Measurements from ENCODE around the gene TBC1D22A.

TBC1D22A gene

DNA sequence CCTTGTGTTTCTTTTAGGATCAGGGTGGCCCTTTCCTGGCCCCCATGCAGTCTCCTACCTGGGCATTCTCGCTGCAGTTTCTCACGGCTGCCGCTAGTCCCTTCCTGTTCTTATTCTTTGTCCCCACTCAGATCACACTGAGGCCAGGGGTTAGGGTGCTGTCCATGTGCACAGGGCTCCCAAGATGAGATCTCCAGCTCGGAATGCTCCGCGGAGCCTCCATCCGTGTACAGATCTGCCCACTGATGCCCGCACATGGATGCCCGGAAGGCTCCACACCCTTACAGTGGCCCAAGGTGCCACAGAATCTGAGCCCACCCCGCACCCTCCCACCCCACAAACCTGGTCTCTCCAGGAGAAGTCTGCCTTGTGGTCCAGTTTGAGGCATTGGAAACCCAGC is 457.3 kb downstream of the TBC1D22A start:
- H4K20me1 ChIP-seq (ENCODE audit: insufficient read depth, low read length): no peaks in the 10 kb centered on the region
- no peaks in the 10 kb centered on the region for H3F3A ChIP-seq (ENCODE audit: insufficient read depth, low read length)
- no peak overlapping the region for H3K9ac ChIP-seq (ENCODE audit: low read length)
- H3K9me2 ChIP-seq (ENCODE audit: low read depth, low read length): no peaks in the 10 kb centered on the region
- H3K4me1 ChIP-seq (ENCODE audit: insufficient read depth, low read length, severe bottlenecking): no peaks in the 10 kb centered on the region
- no peak overlapping the region for H3K4me2 ChIP-seq (ENCODE audit: low read length)
- no peaks in the 10 kb centered on the region for H3K27me3 ChIP-seq (ENCODE audit: insufficient read depth, low read length)
- no peaks in the 10 kb centered on the region for H3K36me3 ChIP-seq (ENCODE audit: insufficient read depth, low read length)
- H2AFZ ChIP-seq (ENCODE audit: low read length): no peak overlapping the region
- H3K4me3 ChIP-seq (ENCODE audit: low read depth, low read length, poor library complexity, severe bottlenecking): no peak overlapping the region
- no peak for TF ChIP-seq EZH2 (IDR thresholded peaks at IDR 0.05; ENCODE audit: borderline replicate concordance, low read length)
- TF ChIP-seq, protein P1, sequence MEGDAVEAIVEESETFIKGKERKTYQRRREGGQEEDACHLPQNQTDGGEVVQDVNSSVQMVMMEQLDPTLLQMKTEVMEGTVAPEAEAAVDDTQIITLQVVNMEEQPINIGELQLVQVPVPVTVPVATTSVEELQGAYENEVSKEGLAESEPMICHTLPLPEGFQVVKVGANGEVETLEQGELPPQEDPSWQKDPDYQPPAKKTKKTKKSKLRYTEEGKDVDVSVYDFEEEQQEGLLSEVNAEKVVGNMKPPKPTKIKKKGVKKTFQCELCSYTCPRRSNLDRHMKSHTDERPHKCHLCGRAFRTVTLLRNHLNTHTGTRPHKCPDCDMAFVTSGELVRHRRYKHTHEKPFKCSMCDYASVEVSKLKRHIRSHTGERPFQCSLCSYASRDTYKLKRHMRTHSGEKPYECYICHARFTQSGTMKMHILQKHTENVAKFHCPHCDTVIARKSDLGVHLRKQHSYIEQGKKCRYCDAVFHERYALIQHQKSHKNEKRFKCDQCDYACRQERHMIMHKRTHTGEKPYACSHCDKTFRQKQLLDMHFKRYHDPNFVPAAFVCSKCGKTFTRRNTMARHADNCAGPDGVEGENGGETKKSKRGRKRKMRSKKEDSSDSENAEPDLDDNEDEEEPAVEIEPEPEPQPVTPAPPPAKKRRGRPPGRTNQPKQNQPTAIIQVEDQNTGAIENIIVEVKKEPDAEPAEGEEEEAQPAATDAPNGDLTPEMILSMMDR (IDR thresholded peaks at IDR 0.05; ENCODE audit: low read length): no peak
- no peak overlapping the region for H3K27ac ChIP-seq (ENCODE audit: low read depth, low read length, poor library complexity, severe bottlenecking)
- no peaks in the 10 kb centered on the region for H3K9me3 ChIP-seq (ENCODE audit: low read length)
- H3K79me2 ChIP-seq (ENCODE audit: insufficient read depth, low read length): no peaks in the 10 kb centered on the region

DNA sequence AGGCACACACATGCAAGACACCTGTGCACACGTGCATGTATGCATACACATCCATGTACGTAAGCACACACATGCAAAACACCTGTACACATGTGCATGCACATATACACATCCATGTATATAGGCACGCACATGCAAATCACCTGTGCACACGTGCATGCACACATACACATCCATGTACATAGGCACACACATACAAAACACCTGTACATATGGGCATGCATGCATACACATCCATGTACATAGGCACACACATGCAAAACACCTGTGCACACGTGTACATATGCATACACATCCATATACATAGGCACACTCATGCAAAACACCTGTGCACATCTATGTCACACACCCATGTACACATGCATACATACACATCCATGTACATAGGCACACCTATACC is 458.3 kb downstream of the TBC1D22A start:
- no peaks in the 10 kb centered on the region for H3K9me2 ChIP-seq (ENCODE audit: low read depth, low read length)
- H3K36me3 ChIP-seq (ENCODE audit: insufficient read depth, low read length): no peaks in the 10 kb centered on the region
- H3F3A ChIP-seq (ENCODE audit: insufficient read depth, low read length): no peaks in the 10 kb centered on the region
- no peaks in the 10 kb centered on the region for H3K79me2 ChIP-seq (ENCODE audit: insufficient read depth, low read length)
- no peaks in the 10 kb centered on the region for H4K20me1 ChIP-seq (ENCODE audit: insufficient read depth, low read length)
- no peaks in the 10 kb centered on the region for H3K4me1 ChIP-seq (ENCODE audit: insufficient read depth, low read length, severe bottlenecking)
- H3K4me3 ChIP-seq (ENCODE audit: low read depth, low read length, poor library complexity, severe bottlenecking): no peak overlapping the region
- no peak for TF ChIP-seq EZH2 (IDR thresholded peaks at IDR 0.05; ENCODE audit: borderline replicate concordance, low read length)
- TF ChIP-seq, protein P1 (IDR thresholded peaks at IDR 0.05; ENCODE audit: low read length): no peak
- no peak overlapping the region for H3K4me2 ChIP-seq (ENCODE audit: low read length)
- H3K27ac ChIP-seq (ENCODE audit: low read depth, low read length, poor library complexity, severe bottlenecking): no peak overlapping the region
- no peak overlapping the region for H2AFZ ChIP-seq (ENCODE audit: low read length)
- no peaks in the 10 kb centered on the region for H3K27me3 ChIP-seq (ENCODE audit: insufficient read depth, low read length)
- no peak overlapping the region for H3K9ac ChIP-seq (ENCODE audit: low read length)
- no peaks in the 10 kb centered on the region for H3K9me3 ChIP-seq (ENCODE audit: low read length)

DNA sequence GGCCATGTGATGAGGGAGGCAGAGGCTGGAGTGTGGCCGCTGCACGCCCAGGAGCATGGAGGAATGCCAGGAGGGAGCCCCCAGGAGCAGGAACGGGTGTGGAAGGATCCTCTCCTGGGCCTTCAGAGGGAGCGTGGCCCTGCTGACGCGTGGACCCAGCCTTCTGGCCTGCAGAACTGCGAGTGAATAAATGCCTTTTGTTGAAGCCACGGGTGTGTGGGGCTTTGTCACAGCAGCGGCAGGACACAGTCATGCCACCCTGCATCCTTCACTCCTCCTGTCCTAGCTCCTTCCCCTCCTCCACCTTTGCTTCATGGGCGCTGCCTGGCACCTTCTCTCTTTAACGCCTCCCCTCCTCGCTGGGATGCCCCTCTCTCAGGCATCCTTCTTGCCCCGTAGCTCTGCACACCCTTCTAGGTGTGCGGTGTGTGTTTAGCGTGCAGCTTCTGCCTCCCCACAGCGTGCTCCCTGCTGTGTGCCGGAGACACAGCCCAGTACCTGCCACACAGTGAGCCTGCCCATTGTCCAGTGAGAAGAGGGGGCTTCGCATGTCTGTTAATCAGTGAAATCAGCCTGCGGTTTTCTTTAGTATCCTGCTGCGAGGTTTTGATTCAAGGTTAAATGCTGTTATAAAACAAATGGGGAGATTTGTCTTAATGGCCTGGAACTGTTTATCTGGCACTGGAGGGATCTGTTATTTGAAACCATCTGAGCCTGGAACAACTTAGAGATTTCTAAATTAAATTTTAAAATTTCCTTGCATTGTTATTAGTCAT is 459.6 kb downstream of the TBC1D22A start:
- Histone ChIP-seq H3K9me2 (ENCODE audit: low read depth, low read length) (no peaks in the 10 kb centered on the region), H3K36me3 (ENCODE audit: insufficient read depth, low read length) (no peaks in the 10 kb centered on the region), H3K4me1 (ENCODE audit: insufficient read depth, low read length, severe bottlenecking) (no peaks in the 10 kb centered on the region)

More for the DNA sequence above, 459.6 kb downstream of the TBC1D22A start:
- no peak overlapping the region for H3K4me2 ChIP-seq (ENCODE audit: low read length)
- no peak overlapping the region for H3K4me3 ChIP-seq (ENCODE audit: low read depth, low read length, poor library complexity, severe bottlenecking)
- no peaks in the 10 kb centered on the region for H4K20me1 ChIP-seq (ENCODE audit: insufficient read depth, low read length)
- no peak overlapping the region for H2AFZ ChIP-seq (ENCODE audit: low read length)
- H3F3A ChIP-seq (ENCODE audit: insufficient read depth, low read length): no peaks in the 10 kb centered on the region
- no peaks in the 10 kb centered on the region for H3K79me2 ChIP-seq (ENCODE audit: insufficient read depth, low read length)
- H3K9me3 ChIP-seq (ENCODE audit: low read length): no peaks in the 10 kb centered on the region
- H3K27ac ChIP-seq (ENCODE audit: low read depth, low read length, poor library complexity, severe bottlenecking): no peak overlapping the region
- H3K9ac ChIP-seq (ENCODE audit: low read length): no peak overlapping the region
- H3K27me3 ChIP-seq (ENCODE audit: insufficient read depth, low read length): no peaks in the 10 kb centered on the region
- no peak for TF ChIP-seq EZH2 (IDR thresholded peaks at IDR 0.05; ENCODE audit: borderline replicate concordance, low read length)
- TF ChIP-seq, protein P1 (IDR thresholded peaks at IDR 0.05; ENCODE audit: low read length): no peak
